ENCODE measurements around the gene PROSER3.

The PROSER3 gene

DNA sequence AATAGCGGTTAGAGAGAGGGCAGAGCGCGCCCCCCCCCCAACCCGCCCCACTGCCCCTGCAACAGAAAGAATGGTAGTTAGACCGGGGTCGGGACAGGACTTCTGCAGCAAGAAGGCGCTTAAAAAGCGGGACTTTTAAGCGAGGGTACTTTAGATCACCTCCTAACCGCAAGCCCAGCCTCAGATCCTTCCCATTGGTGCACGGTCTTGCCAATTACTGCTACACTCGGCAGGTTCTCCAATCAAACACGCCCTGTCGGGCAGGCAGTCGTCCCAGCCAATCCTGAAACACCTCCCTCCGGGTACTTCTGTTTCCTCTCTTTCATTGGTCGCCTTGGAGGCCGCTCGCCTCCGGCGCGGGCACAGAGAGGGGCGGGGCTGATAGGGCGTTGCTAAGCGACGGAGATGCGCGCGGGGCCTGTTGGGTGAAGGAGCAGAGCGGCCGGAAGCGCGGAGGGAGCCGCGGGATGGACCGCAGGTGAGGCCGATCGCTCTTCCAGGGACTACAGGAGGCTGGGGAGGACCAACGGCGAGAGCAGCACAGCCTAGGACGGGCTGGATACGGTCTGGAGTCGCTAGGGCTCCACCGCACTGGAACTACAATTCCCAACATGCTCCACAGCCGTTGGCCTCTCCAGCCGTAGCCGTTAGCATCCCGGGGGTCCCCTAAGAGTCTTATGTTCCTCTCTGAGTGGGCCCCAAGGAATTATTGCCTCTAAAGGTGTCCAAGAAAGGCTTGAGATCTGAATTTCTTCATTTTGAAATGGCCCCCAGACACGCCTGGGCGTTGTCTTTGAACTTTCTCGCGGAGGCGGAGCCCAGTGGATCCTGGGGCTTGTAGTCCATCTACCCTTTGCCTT lies at the start of gene PROSER3:
PROSER3 (plus strand) TSS at position 428 of the 860 bp plus-strand sequence; CDS start at position 468, 40 bp downstream.
- peak; percentile 96 for DNase-seq (ENCODE audit: low read depth)

GRCh38 chr19:35708391-35708790 lies 49.6 kb upstream of the PROSER3 start:
- DNase-seq (ENCODE audit: low read depth), result no peak

GRCh38 chr19:35710784-35711723 lies 46.9 kb upstream of the PROSER3 start:
- DNase-seq (ENCODE audit: low read depth), result peak; percentile 47

DNA sequence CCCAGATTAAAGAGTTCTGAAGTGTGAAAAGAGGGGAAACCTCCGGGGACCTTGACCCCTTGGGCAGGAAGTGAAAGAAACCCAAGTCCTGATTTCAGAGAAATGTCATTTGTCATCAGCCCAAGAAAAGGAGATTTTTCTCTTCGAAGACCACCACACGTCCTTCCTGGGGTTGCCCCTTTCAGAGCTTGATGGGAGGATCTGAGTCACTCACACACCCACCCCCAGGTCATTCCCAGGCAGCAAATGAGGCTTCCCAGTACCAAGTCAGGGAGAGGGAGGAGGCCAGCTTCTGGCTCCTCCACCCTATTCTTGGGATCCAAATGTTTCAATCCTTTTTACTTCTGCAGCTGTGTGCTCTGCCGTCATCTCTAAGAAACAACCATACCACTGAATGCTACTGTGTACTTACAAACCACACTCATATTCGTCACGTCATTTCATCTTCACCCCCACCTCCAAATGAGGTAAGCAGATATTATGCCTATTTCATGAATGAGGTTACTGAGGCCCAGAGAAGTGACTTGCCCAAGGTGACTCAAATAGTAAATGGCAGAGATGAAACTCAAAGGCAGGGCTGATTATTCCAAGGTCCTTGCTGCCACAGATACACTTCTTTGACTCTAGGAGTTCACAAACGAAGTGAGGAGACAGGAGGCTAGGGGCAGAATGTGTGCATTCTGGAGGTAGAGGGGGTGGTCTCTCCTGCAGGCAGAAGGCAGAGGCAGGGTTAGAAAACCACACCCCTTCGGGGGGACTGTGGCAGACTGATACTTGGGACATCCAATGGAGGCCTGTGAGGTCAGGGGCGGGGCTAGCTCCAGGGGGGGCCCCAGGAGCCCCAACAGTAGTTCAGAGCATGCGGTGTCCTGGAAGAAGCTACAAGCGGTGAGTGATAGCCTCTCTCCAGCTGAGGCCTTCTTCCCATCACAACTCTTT lies 45.1 kb upstream of the PROSER3 start:
- DNase-seq (ENCODE audit: low read depth), result no peak

DNA sequence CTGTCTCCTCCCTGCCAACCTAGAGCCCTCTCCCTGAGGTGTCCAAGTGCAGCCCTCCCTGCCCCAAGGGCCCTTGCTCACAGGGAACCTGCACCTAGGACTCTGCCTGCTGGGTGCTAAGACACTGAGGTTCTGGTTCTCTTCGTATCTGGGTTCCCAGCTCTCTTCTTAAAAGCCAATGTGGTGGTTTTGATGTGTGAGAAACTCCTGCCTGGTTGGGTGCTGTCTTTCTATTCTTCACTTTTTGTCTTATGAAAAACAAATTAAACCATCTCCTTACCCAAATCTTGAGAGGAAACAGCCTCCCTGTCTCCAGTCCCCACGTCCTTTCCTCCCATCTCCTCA lies 44.5 kb upstream of the PROSER3 start:
- DNase-seq (ENCODE audit: low read depth), result no peak

DNA sequence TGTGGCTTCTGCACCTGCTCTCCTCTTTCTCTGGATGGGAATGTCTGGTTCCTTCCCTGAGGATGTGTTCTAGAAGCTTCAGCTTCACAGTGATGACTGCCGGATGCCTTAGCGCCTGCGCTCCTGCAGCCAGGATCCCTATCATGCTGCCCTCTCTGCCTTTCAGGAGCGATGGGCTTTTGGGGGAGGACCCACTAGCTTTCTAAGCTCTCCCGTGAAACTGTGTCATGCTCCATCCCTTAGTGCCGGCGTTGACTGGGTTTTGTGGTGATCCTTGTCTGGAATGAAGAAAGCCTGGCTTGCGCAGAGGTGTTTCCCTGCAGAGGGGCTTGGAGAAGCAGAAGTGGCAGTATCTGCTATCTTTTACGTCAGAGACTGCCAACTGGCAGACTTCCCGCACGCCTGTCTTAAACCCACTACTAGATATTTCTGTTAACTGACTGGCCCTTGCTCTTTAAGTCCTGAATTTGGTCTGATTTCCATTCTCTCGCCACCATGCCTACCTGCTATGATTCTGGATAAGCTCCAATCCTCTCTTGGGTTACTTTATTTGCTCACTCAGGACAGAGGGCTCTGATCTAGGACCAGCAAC lies 44.0 kb upstream of the PROSER3 start:
- no peak for DNase-seq (ENCODE audit: low read depth)

GRCh38 chr19:35714601-35715354 lies 43.2 kb upstream of the PROSER3 start:
- no peak for DNase-seq (ENCODE audit: low read depth)

- DNase-seq (ENCODE audit: low read depth), result no peak
These were observed 42.6 kb upstream of the PROSER3 start for GRCh38 chr19:35715355-35715809.

DNA sequence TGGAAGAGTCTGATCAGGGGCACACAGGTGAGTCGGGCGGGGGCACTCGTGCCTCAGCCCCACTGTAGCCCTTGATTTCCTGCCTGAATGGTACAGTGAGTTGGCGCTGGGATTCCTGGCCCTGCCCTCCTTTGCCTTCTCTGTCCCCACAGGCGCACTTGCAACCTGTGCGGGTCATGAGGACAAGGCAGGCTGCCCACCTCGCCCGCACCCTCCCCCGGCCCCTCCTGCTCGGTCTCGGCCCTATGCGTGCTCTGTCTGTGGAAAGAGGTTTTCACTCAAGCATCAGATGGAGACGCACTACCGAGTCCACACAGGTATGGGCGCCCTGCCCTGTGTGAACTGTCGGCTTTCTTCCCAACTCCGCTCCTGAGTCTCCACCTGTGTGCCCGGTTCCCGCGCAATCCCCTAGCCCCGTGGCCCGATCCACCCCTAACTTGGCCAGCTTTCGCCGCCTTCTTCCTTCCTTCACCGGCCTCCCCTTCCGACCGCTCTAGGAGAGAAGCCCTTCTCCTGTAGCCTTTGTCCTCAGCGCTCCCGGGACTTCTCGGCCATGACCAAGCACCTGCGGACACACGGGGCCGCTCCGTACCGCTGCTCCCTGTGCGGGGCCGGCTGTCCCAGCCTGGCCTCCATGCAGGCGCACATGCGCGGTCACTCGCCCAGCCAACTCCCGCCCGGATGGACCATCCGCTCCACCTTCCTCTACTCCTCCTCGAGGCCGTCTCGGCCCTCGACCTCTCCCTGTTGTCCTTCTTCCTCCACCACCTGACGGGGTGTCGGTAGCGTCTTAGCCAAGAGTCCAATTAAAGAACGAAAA lies 41.8 kb upstream of the PROSER3 start:
- DNase-seq (ENCODE audit: low read depth), result no peak

GRCh38 chr19:35716801-35717664 lies 40.9 kb upstream of the PROSER3 start:
- DNase-seq (ENCODE audit: low read depth), result peak; percentile 94

DNA sequence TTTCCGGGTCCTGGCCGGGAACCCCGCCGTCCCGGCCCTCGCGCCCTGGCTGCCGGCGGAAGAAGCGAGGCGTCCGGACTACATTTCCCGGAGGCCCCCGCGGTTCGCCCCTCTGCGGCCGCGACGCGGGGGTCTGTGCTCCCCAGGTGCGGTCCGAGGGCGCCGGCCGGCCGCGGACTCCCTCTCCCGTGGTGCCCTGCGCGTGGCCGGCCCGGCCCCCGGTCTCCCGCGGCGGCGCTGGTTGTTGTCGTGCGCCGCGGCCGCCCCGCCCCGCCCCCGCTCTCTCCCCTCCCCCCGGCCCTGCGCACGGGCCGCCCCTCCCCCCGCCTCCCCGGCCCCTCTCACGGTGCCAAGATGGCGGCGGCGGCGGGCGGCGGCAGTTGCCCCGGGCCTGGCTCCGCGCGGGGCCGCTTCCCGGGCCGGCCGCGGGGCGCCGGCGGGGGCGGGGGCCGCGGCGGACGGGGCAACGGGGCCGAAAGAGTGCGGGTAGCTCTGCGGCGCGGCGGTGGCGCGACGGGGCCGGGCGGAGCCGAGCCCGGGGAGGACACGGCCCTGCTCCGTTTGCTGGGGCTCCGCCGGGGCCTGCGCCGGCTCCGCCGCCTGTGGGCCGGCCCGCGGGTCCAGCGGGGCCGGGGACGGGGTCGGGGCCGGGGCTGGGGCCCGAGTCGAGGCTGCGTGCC lies 40.2 kb upstream of the PROSER3 start, which contains the start of gene KMT2B:
KMT2B (plus strand) TSS at position 339 of the 680 bp plus-strand sequence; CDS start at position 355, 16 bp downstream.
- DNase-seq (ENCODE audit: low read depth), result no peak

DNA sequence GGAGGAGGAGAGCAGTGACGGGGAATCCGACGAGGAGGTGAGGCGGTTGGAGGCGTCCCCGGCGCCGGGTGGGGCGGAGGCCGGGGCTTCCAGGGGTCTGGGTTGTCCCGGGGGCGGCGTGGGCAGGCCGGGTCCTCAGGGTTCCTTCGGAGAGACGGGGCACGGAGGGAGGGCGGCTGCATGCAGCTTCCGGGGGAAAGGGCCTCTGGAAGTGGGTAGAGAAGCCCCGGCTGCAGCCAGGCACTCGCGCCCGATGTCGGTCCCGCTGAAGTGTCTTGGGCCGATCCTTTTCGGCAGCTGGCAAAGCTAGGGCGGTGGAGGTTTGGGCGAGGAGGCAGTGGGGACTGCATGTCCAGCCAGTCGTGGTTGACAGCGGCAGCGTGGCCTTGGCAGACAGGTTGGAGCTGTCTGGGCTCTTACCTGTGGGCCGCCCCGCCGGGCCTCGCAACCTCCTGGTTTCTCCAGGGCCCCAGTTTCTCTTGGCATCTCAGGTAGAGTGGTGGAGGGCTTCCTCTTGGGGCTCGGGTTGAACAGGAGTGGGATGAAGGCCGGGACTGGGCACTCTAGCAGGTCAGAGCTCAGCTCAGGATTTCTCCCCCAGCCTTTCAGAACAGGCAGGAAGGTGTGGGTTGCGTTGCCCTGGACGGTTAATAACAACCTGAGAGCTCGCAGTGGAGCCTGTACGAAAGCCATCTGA lies 39.5 kb upstream of the PROSER3 start:
- peak; percentile 39 for DNase-seq (ENCODE audit: low read depth)

GRCh38 chr19:35719402-35720162 lies 38.4 kb upstream of the PROSER3 start:
- DNase-seq (ENCODE audit: low read depth), result no peak

DNA sequence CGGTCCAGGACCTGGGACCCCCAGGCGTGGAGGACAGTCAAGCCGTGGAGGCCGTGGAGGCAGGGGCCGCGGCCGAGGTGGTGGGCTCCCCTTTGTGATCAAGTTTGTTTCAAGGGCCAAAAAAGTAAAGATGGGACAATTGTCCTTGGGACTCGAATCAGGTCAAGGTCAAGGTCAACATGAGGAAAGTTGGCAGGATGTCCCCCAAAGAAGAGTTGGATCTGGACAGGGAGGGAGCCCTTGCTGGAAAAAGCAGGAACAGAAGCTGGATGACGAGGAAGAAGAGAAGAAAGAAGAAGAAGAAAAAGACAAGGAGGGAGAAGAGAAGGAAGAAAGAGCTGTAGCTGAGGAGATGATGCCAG lies 37.8 kb upstream of the PROSER3 start:
- DNase-seq (ENCODE audit: low read depth), result no peak

DNA sequence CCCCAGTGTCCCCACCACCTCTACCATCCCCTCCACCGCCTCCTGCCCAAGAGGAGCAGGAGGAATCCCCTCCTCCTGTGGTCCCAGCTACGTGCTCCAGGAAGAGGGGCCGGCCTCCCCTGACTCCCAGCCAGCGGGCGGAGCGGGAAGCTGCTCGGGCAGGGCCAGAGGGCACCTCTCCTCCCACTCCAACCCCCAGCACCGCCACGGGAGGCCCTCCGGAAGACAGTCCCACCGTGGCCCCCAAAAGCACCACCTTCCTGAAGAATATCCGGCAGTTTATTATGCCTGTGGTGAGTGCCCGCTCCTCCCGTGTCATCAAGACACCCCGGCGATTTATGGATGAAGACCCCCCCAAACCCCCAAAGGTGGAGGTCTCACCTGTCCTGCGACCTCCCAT lies 37.3 kb upstream of the PROSER3 start:
- no peak for DNase-seq (ENCODE audit: low read depth)

DNA sequence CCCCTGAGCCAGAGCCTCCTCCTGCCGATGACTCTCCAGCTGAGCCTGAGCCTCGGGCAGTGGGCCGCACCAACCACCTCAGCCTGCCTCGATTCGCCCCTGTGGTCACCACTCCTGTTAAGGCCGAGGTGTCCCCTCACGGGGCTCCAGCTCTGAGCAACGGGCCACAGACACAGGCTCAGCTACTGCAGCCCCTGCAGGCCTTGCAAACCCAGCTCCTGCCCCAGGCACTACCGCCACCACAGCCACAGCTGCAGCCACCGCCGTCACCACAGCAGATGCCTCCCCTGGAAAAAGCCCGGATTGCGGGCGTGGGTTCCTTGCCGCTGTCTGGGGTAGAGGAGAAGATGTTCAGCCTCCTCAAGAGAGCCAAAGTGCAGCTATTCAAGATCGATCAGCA lies 36.6 kb upstream of the PROSER3 start:
- no peak for DNase-seq (ENCODE audit: low read depth)

GRCh38 chr19:35722461-35722860 lies 35.5 kb upstream of the PROSER3 start:
- no peak for DNase-seq (ENCODE audit: low read depth)
